Measurements from ENCODE around the gene PLEKHG4B.

DNA sequence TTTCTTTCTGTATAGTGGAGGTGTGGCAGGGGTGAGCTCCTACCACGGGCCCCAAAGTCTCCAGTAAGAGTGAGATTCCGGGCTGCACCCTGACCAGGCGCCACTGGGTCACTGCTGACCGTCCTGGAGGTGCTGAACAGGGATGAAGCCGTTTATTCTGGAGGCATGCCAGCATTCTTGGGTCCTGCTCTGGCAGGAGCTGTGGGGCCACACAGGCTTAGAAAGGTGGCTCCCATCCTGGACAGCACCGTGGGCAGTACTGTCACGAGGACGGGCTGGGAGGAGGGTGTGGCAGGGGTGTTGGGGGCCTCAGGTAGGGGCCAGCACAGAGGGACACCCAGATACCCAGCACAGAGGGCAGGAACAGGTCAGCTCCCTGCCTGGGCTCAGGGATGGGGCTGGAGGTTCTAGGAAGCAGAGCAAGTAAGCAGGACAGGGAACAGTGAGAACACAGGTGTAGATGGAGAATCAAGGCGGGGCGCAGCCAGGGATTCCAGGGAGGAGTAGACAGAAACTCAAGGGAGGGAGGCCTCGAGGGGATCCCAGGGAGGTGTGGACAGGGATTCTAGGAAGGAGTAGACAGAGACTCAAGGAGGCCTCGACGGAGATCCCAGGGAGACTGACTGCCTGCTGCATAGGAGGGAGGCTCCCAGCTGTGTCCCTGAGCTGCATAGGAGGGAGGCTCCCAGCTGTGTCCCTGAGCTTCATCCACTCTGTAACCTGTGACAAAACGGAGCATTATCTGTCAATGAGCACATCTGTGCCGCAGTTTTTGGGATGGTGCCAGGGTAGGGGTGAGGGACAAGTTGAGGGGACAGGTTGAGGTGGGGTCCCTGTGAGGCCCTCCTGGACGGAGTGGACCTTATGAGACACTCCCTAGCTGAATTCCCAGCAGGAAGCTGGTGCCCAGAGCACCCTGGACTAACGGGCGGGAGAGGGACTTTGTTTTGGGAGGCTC is 1.1 kb upstream of the PLEKHG4B start:
- TF ChIP-seq EZH2phosphoT487 (IDR thresholded peaks at IDR 0.05; ENCODE audit: low read length): no peak
- TF ChIP-seq, protein P1, sequence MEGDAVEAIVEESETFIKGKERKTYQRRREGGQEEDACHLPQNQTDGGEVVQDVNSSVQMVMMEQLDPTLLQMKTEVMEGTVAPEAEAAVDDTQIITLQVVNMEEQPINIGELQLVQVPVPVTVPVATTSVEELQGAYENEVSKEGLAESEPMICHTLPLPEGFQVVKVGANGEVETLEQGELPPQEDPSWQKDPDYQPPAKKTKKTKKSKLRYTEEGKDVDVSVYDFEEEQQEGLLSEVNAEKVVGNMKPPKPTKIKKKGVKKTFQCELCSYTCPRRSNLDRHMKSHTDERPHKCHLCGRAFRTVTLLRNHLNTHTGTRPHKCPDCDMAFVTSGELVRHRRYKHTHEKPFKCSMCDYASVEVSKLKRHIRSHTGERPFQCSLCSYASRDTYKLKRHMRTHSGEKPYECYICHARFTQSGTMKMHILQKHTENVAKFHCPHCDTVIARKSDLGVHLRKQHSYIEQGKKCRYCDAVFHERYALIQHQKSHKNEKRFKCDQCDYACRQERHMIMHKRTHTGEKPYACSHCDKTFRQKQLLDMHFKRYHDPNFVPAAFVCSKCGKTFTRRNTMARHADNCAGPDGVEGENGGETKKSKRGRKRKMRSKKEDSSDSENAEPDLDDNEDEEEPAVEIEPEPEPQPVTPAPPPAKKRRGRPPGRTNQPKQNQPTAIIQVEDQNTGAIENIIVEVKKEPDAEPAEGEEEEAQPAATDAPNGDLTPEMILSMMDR (IDR thresholded peaks at IDR 0.05; ENCODE audit: low read length): no peak

All from MM.1S (cell line).